Chondrocyte (in vitro differentiated cells): ENCODE measurements around the gene USP13. TPM values are rescaled to one million over a fixed set of nuclear protein-coding genes. Genes with fewer than 3 reads are reported as not detected.

Experiments used
- DNase-seq: peaks from one replicate; pipeline ENCODE4 v3.0.0; 2021; ENCODE audit warnings: mixed read lengths, low spot score
- H3K27ac Mint-ChIP-seq: one replicate; pipeline ENCODE4 v1.8.0; 2021; ENCODE audit warnings: mild to moderate bottlenecking, moderate library complexity, mixed read lengths; ENCODE audit not compliant: unreplicated experiment
- H3K27me3 Mint-ChIP-seq: 2 replicates; pipeline ENCODE4 v1.8.0; 2021; ENCODE audit warnings: low read depth, mixed read lengths
- H3K36me3 Mint-ChIP-seq: 2 replicates; pipeline ENCODE4 v1.8.0; 2021; ENCODE audit warnings: low read depth, mixed read lengths
- H3K4me1 Mint-ChIP-seq: 2 replicates; pipeline ENCODE4 v1.8.0; 2021; ENCODE audit warnings: low read depth, mild to moderate bottlenecking, mixed read lengths
- H3K4me3 Mint-ChIP-seq: one replicate; pipeline ENCODE4 v1.8.0; 2021; ENCODE audit warnings: mild to moderate bottlenecking, moderate library complexity, mixed read lengths; ENCODE audit not compliant: unreplicated experiment
- H3K9me3 Mint-ChIP-seq: 2 replicates; pipeline ENCODE4 v1.8.0; 2021; ENCODE audit warnings: low read depth, mixed read lengths
- total RNA-seq: library from RNA; stranded (reverse); gene quantifications from 3 replicates; pipeline ENCODE4 v1.2.1, GENCODE V29; 2021
- TF ChIP-seq, protein P1 (sequence below): fragments of 200-600 bp; sonication (generic); IDR thresholded peaks from 2 replicates; pipeline ENCODE4 v1.5.0; 2021; ENCODE audit warnings: antibody characterized with exemption, mild to moderate bottlenecking, moderate library complexity

USP13 gene
- total RNA-seq, 1 donor from 2014 or later = 12.7 TPM

DNA sequence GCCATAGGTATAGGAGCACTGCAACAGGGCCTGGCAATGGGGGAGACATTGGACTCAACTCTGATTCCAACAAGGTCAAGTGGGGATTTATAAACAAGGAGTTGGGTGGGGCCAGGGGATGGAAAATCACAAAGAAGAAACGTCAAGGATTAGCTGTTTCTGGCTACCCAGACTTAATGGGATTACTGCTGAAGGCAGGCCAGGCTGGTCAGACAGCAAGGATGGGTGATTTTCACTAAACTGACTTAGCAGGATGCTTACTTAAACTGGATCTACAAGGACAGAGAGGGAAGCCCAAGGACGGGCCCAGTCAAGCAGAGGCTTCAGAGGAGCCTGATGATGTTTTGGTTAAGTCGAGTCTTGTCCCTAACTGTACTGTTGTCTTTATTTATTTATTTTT lies 76.2 kb downstream of the USP13 start:
- no peak for DNase-seq
- Mint-ChIP-seq H3K27ac (no peak overlapping the region), H3K36me3 (peaks cover 16% of the 10 kb centered on the region), H3K4me3 (no peak overlapping the region), H3K27me3 (no peaks in the 10 kb centered on the region), H3K4me1 (peaks cover 10% of the 10 kb centered on the region), H3K9me3 (no peaks in the 10 kb centered on the region)
- TF ChIP-seq, protein P1, sequence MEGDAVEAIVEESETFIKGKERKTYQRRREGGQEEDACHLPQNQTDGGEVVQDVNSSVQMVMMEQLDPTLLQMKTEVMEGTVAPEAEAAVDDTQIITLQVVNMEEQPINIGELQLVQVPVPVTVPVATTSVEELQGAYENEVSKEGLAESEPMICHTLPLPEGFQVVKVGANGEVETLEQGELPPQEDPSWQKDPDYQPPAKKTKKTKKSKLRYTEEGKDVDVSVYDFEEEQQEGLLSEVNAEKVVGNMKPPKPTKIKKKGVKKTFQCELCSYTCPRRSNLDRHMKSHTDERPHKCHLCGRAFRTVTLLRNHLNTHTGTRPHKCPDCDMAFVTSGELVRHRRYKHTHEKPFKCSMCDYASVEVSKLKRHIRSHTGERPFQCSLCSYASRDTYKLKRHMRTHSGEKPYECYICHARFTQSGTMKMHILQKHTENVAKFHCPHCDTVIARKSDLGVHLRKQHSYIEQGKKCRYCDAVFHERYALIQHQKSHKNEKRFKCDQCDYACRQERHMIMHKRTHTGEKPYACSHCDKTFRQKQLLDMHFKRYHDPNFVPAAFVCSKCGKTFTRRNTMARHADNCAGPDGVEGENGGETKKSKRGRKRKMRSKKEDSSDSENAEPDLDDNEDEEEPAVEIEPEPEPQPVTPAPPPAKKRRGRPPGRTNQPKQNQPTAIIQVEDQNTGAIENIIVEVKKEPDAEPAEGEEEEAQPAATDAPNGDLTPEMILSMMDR = no peak

DNA sequence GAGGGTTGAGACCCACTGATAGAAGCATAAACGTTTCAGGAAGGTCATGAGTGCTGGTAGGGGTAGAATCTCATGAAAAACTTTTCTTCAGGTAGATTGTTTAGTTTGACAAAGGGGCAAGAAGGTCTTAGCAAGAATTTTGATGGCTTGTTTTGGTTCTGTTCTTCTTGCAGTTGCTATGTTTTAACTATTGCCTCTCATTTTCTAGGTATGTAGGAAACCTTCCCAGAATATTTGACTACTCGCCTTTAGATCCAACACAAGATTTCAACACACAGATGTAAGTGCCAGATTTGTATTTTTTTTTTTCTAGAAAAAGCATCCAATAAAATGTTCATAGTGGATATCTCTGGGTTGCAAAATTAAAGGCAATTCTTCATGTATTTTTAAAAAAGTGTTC lies 77.1 kb downstream of the USP13 start:
- TF ChIP-seq, protein P1 = no peak
- H3K4me1 Mint-ChIP-seq = peaks cover 19% of the 10 kb centered on the region
- H3K27me3 Mint-ChIP-seq = no peaks in the 10 kb centered on the region
- H3K9me3 Mint-ChIP-seq = no peaks in the 10 kb centered on the region
- DNase-seq = no peak
- H3K27ac Mint-ChIP-seq = no peak overlapping the region
- H3K4me3 Mint-ChIP-seq = no peak overlapping the region
- H3K36me3 Mint-ChIP-seq = peaks cover 16% of the 10 kb centered on the region

- TF ChIP-seq, protein P1 = no peak
- Mint-ChIP-seq H3K9me3 (no peaks in the 10 kb centered on the region), H3K36me3 (peaks cover 15% of the 10 kb centered on the region), H3K27ac (no peak overlapping the region), H3K4me3 (no peak overlapping the region), H3K27me3 (no peaks in the 10 kb centered on the region), H3K4me1 (peaks cover 20% of the 10 kb centered on the region)
- DNase-seq = no peak
Measured at GRCh38 chr3:179730506-179730905, 77.7 kb downstream of the USP13 start.

DNA sequence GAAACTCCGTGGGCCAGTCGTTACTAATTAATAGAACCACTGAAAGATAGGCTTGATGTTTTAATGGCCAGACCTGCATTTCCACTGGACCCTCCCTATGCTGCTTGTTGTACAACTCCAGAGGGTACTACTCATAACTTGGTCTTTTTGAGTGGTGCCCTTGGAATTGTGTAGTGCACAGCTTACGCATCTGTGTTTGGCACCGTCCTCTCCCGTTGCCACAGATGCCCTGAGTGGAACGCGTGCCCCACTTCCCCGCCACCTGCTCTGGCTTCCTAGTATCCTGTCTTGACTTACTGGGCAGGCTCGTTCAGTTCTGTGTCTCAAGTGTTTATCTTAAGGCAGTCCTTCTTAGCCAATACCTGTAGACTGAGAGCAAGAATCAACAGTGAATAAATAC lies 78.7 kb downstream of the USP13 start:
- H3K4me3 Mint-ChIP-seq = no peak overlapping the region
- DNase-seq = no peak
- H3K27ac Mint-ChIP-seq = no peak overlapping the region
- H3K27me3 Mint-ChIP-seq = no peaks in the 10 kb centered on the region
- TF ChIP-seq, protein P1 = no peak
- peaks cover 18% of the 10 kb centered on the region for H3K4me1 Mint-ChIP-seq
- peaks cover 13% of the 10 kb centered on the region for H3K36me3 Mint-ChIP-seq
- no peaks in the 10 kb centered on the region for H3K9me3 Mint-ChIP-seq

- peaks cover 14% of the 10 kb centered on the region for H3K36me3 Mint-ChIP-seq
- no peak overlapping the region for H3K4me3 Mint-ChIP-seq
- H3K9me3 Mint-ChIP-seq = no peaks in the 10 kb centered on the region
- no peak for DNase-seq
- H3K4me1 Mint-ChIP-seq = peaks cover 18% of the 10 kb centered on the region
- no peaks in the 10 kb centered on the region for H3K27me3 Mint-ChIP-seq
- H3K27ac Mint-ChIP-seq = no peak overlapping the region
- TF ChIP-seq, protein P1 = no peak
Measured at GRCh38 chr3:179732661-179733348, 80.0 kb downstream of the USP13 start.
